ENCODE measurements around the gene ARRB2. TPM values are rescaled to one million over a fixed set of nuclear protein-coding genes. Genes with fewer than 3 reads are reported as not detected.

Gene ARRB2
- total RNA-seq, 2 donors from 2014 or later, result 45.3 to 51.8 TPM

DNA sequence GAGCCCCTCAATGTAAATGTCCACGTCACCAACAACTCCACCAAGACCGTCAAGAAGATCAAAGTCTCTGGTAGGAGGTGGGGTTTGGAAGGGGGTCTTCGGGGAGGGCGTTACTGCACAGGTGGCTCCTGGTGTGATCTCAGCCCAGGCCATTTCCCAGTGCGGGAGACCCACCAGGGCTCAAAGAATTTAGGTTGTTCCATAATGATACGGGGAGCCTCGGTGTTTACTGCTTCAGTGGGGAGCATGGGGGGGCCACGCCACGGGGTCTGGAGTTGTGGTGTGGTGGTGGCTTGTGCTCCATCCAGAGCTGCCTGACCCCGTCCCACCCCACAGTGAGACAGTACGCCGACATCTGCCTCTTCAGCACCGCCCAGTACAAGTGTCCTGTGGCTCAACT, 7.8 kb downstream of the ARRB2 start:
- peaks cover 30% of the 10 kb centered on the region for H3K36me3 Mint-ChIP-seq (ENCODE audit: low read depth)

DNA sequence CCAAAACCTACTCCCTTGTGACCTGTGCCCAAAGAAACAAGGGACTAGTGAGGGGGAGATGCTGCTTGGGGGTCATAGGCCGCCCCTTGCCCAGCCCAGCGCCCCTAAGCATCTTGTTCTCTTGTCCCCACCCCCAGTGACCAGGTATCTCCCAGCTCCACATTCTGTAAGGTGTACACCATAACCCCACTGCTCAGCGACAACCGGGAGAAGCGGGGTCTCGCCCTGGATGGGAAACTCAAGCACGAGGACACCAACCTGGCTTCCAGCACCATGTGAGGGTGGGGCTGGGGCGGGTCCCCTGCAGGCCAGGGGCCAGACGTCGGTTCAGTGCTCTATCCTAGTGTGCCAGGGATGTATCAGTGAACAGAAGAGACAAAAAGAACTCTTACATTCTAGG, 8.7 kb downstream of the ARRB2 start:
- no peaks in the 10 kb centered on the region for H3K4me1 ChIP-seq (ENCODE audit: control insufficient read depth, insufficient read depth, low read length)
- TF ChIP-seq, protein P1, sequence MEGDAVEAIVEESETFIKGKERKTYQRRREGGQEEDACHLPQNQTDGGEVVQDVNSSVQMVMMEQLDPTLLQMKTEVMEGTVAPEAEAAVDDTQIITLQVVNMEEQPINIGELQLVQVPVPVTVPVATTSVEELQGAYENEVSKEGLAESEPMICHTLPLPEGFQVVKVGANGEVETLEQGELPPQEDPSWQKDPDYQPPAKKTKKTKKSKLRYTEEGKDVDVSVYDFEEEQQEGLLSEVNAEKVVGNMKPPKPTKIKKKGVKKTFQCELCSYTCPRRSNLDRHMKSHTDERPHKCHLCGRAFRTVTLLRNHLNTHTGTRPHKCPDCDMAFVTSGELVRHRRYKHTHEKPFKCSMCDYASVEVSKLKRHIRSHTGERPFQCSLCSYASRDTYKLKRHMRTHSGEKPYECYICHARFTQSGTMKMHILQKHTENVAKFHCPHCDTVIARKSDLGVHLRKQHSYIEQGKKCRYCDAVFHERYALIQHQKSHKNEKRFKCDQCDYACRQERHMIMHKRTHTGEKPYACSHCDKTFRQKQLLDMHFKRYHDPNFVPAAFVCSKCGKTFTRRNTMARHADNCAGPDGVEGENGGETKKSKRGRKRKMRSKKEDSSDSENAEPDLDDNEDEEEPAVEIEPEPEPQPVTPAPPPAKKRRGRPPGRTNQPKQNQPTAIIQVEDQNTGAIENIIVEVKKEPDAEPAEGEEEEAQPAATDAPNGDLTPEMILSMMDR (conservative IDR thresholded peaks at IDR 0.05), result no peak
- WGBS, 2 experiments (ENCODE audit: insufficient coverage in 1 of 2, insufficient read length in 1 of 2), result 82 to 94% methylated on average over 3 to 10 of the region's 10 CpGs
- no peak overlapping the region for H3K4me3 ChIP-seq (ENCODE audit: low read length)
- no peak overlapping the region for H3K4me3 Mint-ChIP-seq
- H3K27me3 ChIP-seq (ENCODE audit: control insufficient read depth, insufficient read depth, low read length, poor library complexity, severe bottlenecking), result no peaks in the 10 kb centered on the region
- H3K4me1 Mint-ChIP-seq, result no peaks in the 10 kb centered on the region
- no peaks in the 10 kb centered on the region for H3K27me3 Mint-ChIP-seq (ENCODE audit: insufficient read depth)
- H3K36me3 ChIP-seq (ENCODE audit: control insufficient read depth, insufficient read depth, low read length), result peaks cover 5% of the 10 kb centered on the region
- H3K36me3 Mint-ChIP-seq (ENCODE audit: low read depth), result peaks cover 30% of the 10 kb centered on the region
- H3K27ac ChIP-seq (ENCODE audit: low read depth, low read length), result no peak overlapping the region
- no peak overlapping the region for H3K27ac Mint-ChIP-seq
- H3K9ac ChIP-seq (ENCODE audit: extremely low read depth, low read length, poor library complexity, severe bottlenecking), result no peak overlapping the region
- H3K9me3 Mint-ChIP-seq, result no peaks in the 10 kb centered on the region
- DNase-seq, result no peak
- H3K9me3 ChIP-seq (ENCODE audit: control insufficient read depth, low read length), result no peaks in the 10 kb centered on the region

More for the DNA sequence above, 7.8 kb downstream of the ARRB2 start:
- no peak for DNase-seq
- no peaks in the 10 kb centered on the region for H3K27me3 Mint-ChIP-seq (ENCODE audit: insufficient read depth)
- no peak overlapping the region for H3K4me3 ChIP-seq (ENCODE audit: low read length)
- no peak overlapping the region for H3K27ac Mint-ChIP-seq
- no peaks in the 10 kb centered on the region for H3K4me1 Mint-ChIP-seq
- H3K4me1 ChIP-seq (ENCODE audit: control insufficient read depth, insufficient read depth, low read length), result no peaks in the 10 kb centered on the region
- no peak overlapping the region for H3K4me3 Mint-ChIP-seq
- H3K9me3 ChIP-seq (ENCODE audit: control insufficient read depth, low read length), result no peaks in the 10 kb centered on the region
- no peak overlapping the region for H3K27ac ChIP-seq (ENCODE audit: low read depth, low read length)
- H3K9me3 Mint-ChIP-seq, result no peaks in the 10 kb centered on the region
- H3K36me3 ChIP-seq (ENCODE audit: control insufficient read depth, insufficient read depth, low read length), result peaks cover 5% of the 10 kb centered on the region
- WGBS, 2 experiments (ENCODE audit: insufficient coverage in 1 of 2, insufficient read length in 1 of 2), result 96 to 100% methylated on average over 7 to 13 of the region's 13 CpGs
- TF ChIP-seq, protein P1 (conservative IDR thresholded peaks at IDR 0.05), result no peak
- no peak overlapping the region for H3K9ac ChIP-seq (ENCODE audit: extremely low read depth, low read length, poor library complexity, severe bottlenecking)
- no peaks in the 10 kb centered on the region for H3K27me3 ChIP-seq (ENCODE audit: control insufficient read depth, insufficient read depth, low read length, poor library complexity, severe bottlenecking)

DNA sequence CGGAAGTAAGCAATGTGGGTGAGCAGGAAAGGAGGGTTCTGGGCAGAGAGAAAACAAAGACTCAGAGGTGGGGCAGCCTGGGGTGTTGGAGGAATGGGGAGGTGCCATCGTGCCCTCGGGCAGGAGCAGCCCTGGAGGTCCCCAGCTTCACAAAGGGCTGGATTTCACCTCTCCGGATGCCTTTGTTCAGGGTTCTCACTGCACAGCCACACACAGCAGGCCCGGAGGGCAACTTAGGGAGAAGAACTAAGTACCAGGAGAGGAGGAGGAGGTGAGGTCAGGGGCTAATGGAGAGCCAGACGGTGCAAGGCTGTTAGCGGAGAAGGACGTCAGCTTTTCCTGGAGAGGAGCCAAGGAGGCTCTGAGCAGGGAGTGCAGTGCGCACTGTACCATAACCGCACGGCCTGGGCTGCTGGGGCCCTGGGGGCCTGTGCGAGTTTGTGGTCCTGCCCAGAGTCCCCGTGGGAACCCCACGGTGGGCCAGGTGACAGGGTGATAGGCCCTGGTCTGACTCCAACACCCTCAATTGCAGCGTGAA, 9.3 kb downstream of the ARRB2 start:
- Histone ChIP-seq H3K4me3 (ENCODE audit: low read length) (no peak overlapping the region), H3K27me3 (ENCODE audit: control insufficient read depth, insufficient read depth, low read length, poor library complexity, severe bottlenecking) (no peaks in the 10 kb centered on the region), H3K36me3 (ENCODE audit: control insufficient read depth, insufficient read depth, low read length) (peaks cover 5% of the 10 kb centered on the region), H3K9ac (ENCODE audit: extremely low read depth, low read length, poor library complexity, severe bottlenecking) (no peak overlapping the region), H3K4me1 (ENCODE audit: control insufficient read depth, insufficient read depth, low read length) (no peaks in the 10 kb centered on the region), H3K27ac (ENCODE audit: low read depth, low read length) (no peak overlapping the region), H3K9me3 (ENCODE audit: control insufficient read depth, low read length) (no peaks in the 10 kb centered on the region)
- no peaks in the 10 kb centered on the region for H3K4me1 Mint-ChIP-seq
- no peaks in the 10 kb centered on the region for H3K27me3 Mint-ChIP-seq (ENCODE audit: insufficient read depth)
- 83 to 90% methylated on average over 7 to 15 of the region's 15 CpGs for WGBS, 2 experiments (ENCODE audit: insufficient coverage in 1 of 2, insufficient read length in 1 of 2)
- TF ChIP-seq, protein P1 (conservative IDR thresholded peaks at IDR 0.05), result no peak
- H3K27ac Mint-ChIP-seq, result no peak overlapping the region
- no peak overlapping the region for H3K4me3 Mint-ChIP-seq
- H3K36me3 Mint-ChIP-seq (ENCODE audit: low read depth), result peaks cover 30% of the 10 kb centered on the region
- H3K9me3 Mint-ChIP-seq, result no peaks in the 10 kb centered on the region
- DNase-seq, result no peak
